ENCODE measurements around the gene GNG5. TPM values are rescaled to one million over a fixed set of nuclear protein-coding genes. Genes with fewer than 3 reads are reported as not detected.

Gene GNG5
- total RNA-seq, 2 donors from 2014 or later = 148 to 160 TPM

- Histone ChIP-seq H3K27me3 (no peaks in the 10 kb centered on the region), H3K27ac (no peak overlapping the region), H3K36me3 (no peaks in the 10 kb centered on the region), H3K9ac (ENCODE audit: low read depth in 2 of 2, low read length in 2 of 2) (no peak overlapping the region), H3K4me1 (no peaks in the 10 kb centered on the region), H3K4me3 (no peak overlapping the region), H3K9me3 (no peaks in the 10 kb centered on the region)
- intact Hi-C loops (cut with DNase I) = no loop called here
- no peak for TF ChIP-seq CTCF (IDR thresholded peaks at IDR 0.05)
- no peak for DNase-seq
Measured at GRCh38 chr1:84538599-84538998, 32.2 kb upstream of the GNG5 start.

- Histone ChIP-seq H3K27ac (no peak overlapping the region), H3K36me3 (no peaks in the 10 kb centered on the region), H3K4me3 (no peak overlapping the region), H3K9me3 (no peaks in the 10 kb centered on the region), H3K27me3 (no peaks in the 10 kb centered on the region), H3K4me1 (no peaks in the 10 kb centered on the region), H3K9ac (ENCODE audit: low read depth in 2 of 2, low read length in 2 of 2) (no peak overlapping the region)
- no peak for DNase-seq
- TF ChIP-seq CTCF (IDR thresholded peaks at IDR 0.05) = no peak
- intact Hi-C loops (cut with DNase I) = loop anchor here (10.0 kb wide), 1 partner anchor 81 kb away; no protein-coding TSS in a partner anchor
Measured at GRCh38 chr1:84525779-84526178, 19.4 kb upstream of the GNG5 start.

- Histone ChIP-seq H3K4me1 (no peaks in the 10 kb centered on the region), H3K36me3 (no peaks in the 10 kb centered on the region), H3K9me3 (no peaks in the 10 kb centered on the region), H3K27me3 (no peaks in the 10 kb centered on the region), H3K4me3 (no peak overlapping the region), H3K9ac (ENCODE audit: low read depth in 2 of 2, low read length in 2 of 2) (no peak overlapping the region), H3K27ac (no peak overlapping the region)
- intact Hi-C loops (cut with DNase I) = loop anchor here (10.0 kb wide), 1 partner anchor 80 kb away; no protein-coding TSS in a partner anchor
- no peak for TF ChIP-seq CTCF (IDR thresholded peaks at IDR 0.05)
- no peak for DNase-seq
Measured at GRCh38 chr1:84524590-84524989, 18.2 kb upstream of the GNG5 start.

- no peak for DNase-seq
- H3K27ac ChIP-seq = no peak overlapping the region
- no peaks in the 10 kb centered on the region for H3K36me3 ChIP-seq
- no peaks in the 10 kb centered on the region for H3K9me3 ChIP-seq
- H3K4me1 ChIP-seq = no peaks in the 10 kb centered on the region
- intact Hi-C loops (cut with DNase I) = no loop called here
- H3K27me3 ChIP-seq = no peaks in the 10 kb centered on the region
- no peak overlapping the region for H3K4me3 ChIP-seq
- TF ChIP-seq CTCF (IDR thresholded peaks at IDR 0.05) = no peak
- H3K9ac ChIP-seq (ENCODE audit: low read depth in 2 of 2, low read length in 2 of 2) = no peak overlapping the region
Measured at GRCh38 chr1:84510668-84511067, 4.3 kb upstream of the GNG5 start.

GRCh38 chr1:84510165-84510564 lies 3.8 kb upstream of the GNG5 start:
- Histone ChIP-seq H3K36me3 (no peaks in the 10 kb centered on the region), H3K4me3 (no peak overlapping the region), H3K27me3 (no peaks in the 10 kb centered on the region), H3K9me3 (no peaks in the 10 kb centered on the region), H3K9ac (ENCODE audit: low read depth in 2 of 2, low read length in 2 of 2) (no peak overlapping the region), H3K27ac (no peak overlapping the region), H3K4me1 (no peaks in the 10 kb centered on the region)
- TF ChIP-seq CTCF (IDR thresholded peaks at IDR 0.05) = no peak
- no peak for DNase-seq
- intact Hi-C loops (cut with DNase I) = no loop called here

Data from colonic mucosa (tissue), 4 donors.